Midbrain (tissue), 1 donor: ENCODE results near the gene EPHB1.

Experiments used
- DNase-seq: peaks from one replicate; lab custom pipeline; 2025; lab: John Stamatoyannopoulos, UW

Gene EPHB1

GRCh38 chr3:135161425-135161824, 366.4 kb downstream of the EPHB1 start:
- DNase-seq = no peak

DNA sequence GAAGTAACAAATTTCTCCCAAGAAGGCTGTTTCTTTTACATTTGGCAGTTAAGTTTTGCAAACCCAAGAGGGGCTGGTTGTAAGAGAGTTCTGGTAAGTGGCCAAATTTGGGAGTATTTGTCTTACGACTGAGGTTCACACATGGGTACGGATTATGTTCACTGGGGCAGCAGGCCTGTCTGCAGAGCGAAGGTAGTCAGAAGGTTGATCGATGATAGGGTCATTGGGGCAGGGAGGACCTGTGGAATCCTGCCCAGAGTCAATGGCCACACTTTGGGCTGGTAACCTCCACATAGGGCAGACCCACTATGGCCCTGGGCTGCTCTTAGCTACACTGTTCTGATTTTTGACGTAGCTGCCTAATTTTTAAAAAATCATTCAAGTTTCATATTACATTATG, 368.6 kb downstream of the EPHB1 start:
- DNase-seq = no peak

DNA sequence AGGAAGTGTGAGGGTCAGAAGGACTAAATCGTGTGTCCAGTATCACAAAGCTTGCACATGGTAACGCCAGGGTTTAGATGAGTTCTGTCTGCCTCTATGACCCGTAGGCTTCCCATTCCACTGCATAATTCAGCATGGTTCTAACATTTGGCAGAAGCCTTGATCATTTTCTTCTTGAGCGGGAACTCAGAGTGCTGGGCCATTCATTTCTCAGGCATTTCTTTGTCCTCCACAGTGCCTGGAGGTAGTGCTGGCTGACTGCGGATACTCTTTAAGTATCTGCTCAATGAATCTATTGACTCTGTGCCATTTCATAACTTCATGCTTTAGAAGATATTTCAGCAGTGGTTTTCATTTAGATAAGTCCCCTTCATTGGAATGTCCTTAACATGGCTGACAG, 370.2 kb downstream of the EPHB1 start:
- no peak for DNase-seq

GRCh38 chr3:135166266-135166825, 371.3 kb downstream of the EPHB1 start:
- DNase-seq = peak; percentile 15

GRCh38 chr3:135168822-135169221, 373.8 kb downstream of the EPHB1 start:
- DNase-seq = no peak

- no peak for DNase-seq
Measured at GRCh38 chr3:135169651-135170050, 374.6 kb downstream of the EPHB1 start.

- DNase-seq = no peak
Measured at GRCh38 chr3:135170732-135171131, 375.7 kb downstream of the EPHB1 start.

DNA sequence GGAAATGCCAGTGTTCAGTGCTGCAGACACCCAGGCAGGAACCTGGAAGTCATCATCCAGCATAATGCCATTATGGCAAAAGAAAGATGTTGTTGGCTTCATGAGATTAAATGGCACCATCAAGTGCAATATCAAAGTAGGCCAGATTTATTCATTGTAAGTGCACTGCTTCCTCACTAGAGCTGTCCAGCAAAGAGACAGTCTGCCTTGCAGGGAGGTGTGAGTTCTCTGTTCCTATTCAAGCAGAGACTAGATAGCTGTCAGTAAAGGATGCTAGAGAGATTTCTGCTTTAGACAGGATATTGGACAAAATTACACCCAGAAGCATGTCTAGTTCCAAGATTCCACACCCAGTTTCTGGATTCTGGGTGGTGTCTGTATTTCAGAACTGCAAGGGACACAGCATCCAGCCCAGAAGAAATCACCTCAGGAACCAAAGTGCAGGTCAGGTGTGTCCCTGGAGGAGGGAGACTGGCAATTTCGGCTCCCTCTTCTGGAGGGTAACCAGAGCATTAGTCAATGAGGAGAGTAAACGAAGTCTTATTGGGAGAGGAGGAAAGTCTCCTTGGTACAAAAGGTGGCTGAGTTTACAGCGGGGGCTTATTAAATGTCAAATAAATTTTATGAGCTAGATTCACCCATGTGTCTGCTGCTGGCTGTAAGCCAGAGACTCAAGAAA, 377.3 kb downstream of the EPHB1 start:
- DNase-seq = no peak

DNA sequence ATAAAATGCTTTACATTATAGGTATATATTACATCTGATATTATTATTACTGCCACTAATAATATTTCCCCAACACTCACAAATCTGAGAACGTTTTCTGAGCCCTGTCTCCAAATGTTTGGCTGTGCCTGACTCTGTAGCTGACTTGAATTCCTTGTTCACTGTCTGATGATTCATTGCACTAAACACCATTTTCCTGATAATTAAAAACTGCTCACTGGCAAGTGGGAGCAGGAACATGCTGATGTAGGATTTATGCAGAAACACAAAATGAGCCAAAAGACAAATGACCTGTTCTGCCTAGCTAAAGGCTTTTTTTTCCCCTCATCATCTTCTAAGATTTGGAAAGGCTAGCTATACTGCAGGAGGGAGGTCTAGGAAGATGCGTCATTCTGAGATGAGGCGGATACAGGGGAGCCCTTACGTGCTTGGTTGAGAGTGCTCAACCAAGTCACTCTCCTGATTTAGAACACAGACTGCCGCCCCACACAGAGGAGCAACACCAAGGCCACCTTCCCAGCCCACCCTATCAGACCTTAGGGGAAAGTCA, 380.7 kb downstream of the EPHB1 start:
- no peak for DNase-seq

DNA sequence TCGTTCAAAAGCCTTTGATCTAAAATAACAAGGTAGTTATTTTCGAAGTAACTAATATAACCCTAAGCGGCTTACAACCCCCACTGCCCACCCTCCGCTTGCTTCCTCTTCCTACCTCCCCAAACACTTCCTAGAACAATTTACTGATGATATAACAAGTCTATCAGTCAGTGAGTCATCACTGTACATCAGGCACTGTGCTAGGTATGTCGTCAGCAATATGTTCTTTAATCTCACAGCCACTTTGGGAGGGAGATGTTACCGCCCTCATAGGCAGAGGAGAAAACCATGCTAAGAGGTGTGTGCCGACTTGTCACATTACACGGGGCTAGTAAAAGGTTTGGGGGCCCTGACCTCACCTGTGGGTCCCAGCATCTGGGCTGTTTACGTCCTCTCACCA, 381.8 kb downstream of the EPHB1 start:
- no peak for DNase-seq

- no peak for DNase-seq
Measured at GRCh38 chr3:135178566-135178965, 383.5 kb downstream of the EPHB1 start.

DNA sequence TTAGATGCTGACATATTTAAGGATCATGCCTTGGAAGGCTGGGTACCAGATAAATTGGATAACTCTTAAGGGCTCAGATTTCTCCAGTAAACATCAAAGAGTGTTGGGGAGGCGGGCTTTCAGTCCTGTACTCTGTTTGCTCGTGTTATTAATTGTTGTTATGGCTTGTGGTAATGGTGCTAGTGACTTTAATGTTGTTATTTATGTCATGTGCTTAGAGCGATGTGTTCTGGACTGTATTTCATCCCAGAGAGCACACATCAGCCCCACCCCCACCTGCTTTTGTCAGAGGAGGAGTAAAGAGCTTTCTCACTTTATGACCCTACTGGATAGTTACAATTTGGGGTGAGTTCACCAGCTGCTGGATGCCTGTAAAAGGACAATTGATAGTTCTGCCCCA, 386.3 kb downstream of the EPHB1 start:
- DNase-seq = no peak

- no peak for DNase-seq
Measured at GRCh38 chr3:135182364-135182998, 387.4 kb downstream of the EPHB1 start.

- DNase-seq = no peak
Measured at GRCh38 chr3:135190658-135191057, 395.6 kb downstream of the EPHB1 start.

GRCh38 chr3:135191708-135192107, 396.6 kb downstream of the EPHB1 start:
- no peak for DNase-seq

- peak; percentile 33 for DNase-seq
Measured at GRCh38 chr3:135192929-135193328, 397.9 kb downstream of the EPHB1 start.

GRCh38 chr3:135197246-135197645, 402.2 kb downstream of the EPHB1 start:
- DNase-seq = no peak

DNA sequence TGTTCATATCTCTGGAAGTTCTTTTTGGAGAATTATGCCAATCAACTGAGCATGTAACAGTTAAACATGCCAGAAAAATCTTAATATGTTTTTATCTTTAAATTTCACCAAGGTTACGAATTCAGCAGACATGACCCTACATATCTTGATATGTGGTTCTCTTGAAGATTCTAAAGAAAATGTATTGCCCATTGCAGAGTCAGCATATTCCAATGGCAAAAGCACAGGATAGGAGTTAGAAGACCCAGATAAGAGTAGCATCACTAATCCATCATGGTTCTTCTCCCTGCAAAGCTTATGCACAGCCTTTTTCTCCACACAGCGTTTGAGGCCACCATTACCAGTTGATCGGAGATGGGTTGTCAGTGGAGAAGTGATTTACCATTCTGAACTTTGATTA, 402.8 kb downstream of the EPHB1 start:
- no peak for DNase-seq

GRCh38 chr3:135199137-135199536, 404.1 kb downstream of the EPHB1 start:
- no peak for DNase-seq

- no peak for DNase-seq
Measured at GRCh38 chr3:135203026-135203425, 408.0 kb downstream of the EPHB1 start.

- no peak for DNase-seq
Measured at GRCh38 chr3:135213213-135213612, 418.2 kb downstream of the EPHB1 start.

GRCh38 chr3:135213822-135214221, 418.8 kb downstream of the EPHB1 start:
- DNase-seq = no peak

- no peak for DNase-seq
Measured at GRCh38 chr3:135214400-135214799, 419.3 kb downstream of the EPHB1 start.
